HG03571 (cell line): ENCODE results near the gene FANCC.

Experiments used
- ATAC-seq: cut with Tn5 transposase; IDR thresholded peaks from one replicate; pipeline ENCODE4 v1.9.1; 2021; ENCODE audit not compliant: unreplicated experiment

The FANCC gene

GRCh38 chr9:95090023-95090791, 227.3 kb downstream of the FANCC start:
- no peak for ATAC-seq

GRCh38 chr9:95089257-95090022, 228.1 kb downstream of the FANCC start:
- ATAC-seq = no peak

GRCh38 chr9:95088421-95089161, 228.9 kb downstream of the FANCC start:
- ATAC-seq = no peak

GRCh38 chr9:95087659-95088242, 229.8 kb downstream of the FANCC start:
- no peak for ATAC-seq

- no peak for ATAC-seq
These were observed 230.9 kb downstream of the FANCC start for GRCh38 chr9:95086564-95086955.

GRCh38 chr9:95085861-95086563, 231.5 kb downstream of the FANCC start:
- no peak for ATAC-seq

- no peak for ATAC-seq
These were observed 232.3 kb downstream of the FANCC start for GRCh38 chr9:95085036-95085770.

- no peak for ATAC-seq
These were observed 233.1 kb downstream of the FANCC start for GRCh38 chr9:95084254-95084934.

- ATAC-seq = no peak
These were observed 234.3 kb downstream of the FANCC start for GRCh38 chr9:95083086-95083768.

GRCh38 chr9:95082401-95083084, 235.0 kb downstream of the FANCC start:
- no peak for ATAC-seq

GRCh38 chr9:95081998-95082397, 235.5 kb downstream of the FANCC start:
- ATAC-seq = no peak

- ATAC-seq = no peak
These were observed 236.4 kb downstream of the FANCC start for GRCh38 chr9:95080961-95081647.

GRCh38 chr9:95079461-95079860, 238.0 kb downstream of the FANCC start:
- no peak for ATAC-seq

GRCh38 chr9:95078939-95079338, 238.6 kb downstream of the FANCC start:
- ATAC-seq = no peak

GRCh38 chr9:95078511-95078910, 239.0 kb downstream of the FANCC start:
- ATAC-seq = no peak

GRCh38 chr9:95077766-95078370, 239.6 kb downstream of the FANCC start:
- no peak for ATAC-seq

GRCh38 chr9:95077053-95077765, 240.3 kb downstream of the FANCC start:
- ATAC-seq = no peak
